Measurements from ENCODE around the gene CYP24A1.

GRCh38 chr20:54119744-54120143 is 54.0 kb downstream of the CYP24A1 start:
- TF ChIP-seq CTCF (conservative IDR thresholded peaks at IDR 0.05) (no peak), ZFX (IDR thresholded peaks at IDR 0.05) (no peak)
